GM19372 (cell line): ENCODE data around the gene HTATSF1.

Experiments
- ATAC-seq: cut with Tn5 transposase; IDR thresholded peaks from one replicate; pipeline ENCODE4 v1.9.1; 2021; ENCODE audit warnings: mild to moderate bottlenecking, low read depth, moderate library complexity; ENCODE audit not compliant: unreplicated experiment

HTATSF1 gene

DNA sequence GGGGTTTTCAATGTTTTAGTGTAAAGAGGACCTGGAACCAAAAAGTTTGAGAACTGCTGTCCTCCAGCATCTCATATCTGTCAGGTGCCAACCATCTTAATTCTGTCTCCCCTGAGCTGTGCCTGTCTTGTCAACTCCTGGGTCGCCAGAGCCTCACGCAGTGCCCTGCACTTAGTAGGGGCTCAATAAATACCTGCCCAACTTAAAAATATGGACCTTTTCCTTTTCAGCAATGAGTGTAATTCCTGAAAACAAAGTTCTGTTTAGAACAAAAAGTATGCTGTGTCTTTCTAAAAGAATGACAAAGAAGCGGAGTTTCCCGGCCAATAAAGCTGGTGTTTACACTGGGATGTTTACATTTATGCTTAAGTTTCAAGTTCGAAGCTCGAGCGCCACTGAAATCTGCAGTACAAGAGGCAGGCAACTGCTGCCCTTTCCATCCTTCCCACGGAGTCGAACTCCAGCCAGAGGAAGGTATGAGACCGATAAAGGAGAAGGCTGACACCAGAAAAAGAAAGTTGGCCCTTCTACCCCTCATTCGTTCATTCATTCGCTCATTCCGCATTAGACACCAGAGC, 1.1 kb upstream of the HTATSF1 start:
- no peak for ATAC-seq

DNA sequence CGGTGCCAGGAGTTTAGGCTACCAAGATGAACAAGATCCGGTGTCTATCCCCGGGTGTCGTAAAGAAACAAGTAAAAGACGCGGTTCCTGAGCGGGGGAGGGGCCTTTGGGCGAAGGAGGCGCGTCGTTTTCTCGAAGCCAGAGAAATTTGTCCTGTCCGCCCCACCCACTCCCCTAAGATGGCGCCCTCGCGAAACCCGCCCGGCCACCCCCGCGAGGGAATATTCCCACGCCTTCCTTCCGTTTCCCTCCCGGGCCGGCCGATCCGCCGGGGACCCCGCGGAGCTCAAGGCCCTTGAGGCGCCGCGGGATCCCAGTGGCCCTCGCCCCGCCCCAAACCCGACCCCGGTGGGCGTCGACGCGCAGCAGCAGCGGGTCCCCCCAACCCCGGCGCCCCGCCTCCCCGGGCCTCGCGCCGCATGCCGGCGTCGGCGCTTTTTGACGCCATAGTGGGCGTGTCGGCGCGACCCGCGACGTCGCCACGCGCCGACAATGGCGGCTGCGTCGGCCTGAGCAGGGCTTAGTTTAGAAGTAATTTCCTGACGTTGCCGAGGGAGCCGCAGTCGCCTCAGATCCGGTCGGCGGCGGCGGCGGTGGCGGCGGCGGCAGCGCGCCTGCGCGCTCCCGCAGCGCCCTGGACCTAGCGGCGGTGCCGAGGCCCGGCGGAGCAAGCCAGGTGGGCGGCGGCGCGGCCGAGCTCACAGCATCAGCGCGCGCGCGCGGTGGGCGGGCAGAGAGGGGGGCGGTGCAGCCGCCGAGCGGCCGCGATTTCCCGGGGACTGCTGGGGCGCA, 432 bp upstream of the HTATSF1 start:
- peak; percentile 77 for ATAC-seq

- ATAC-seq: no peak
Observed at GRCh38 chrX:136519069-136519468, 21.7 kb downstream of the HTATSF1 start.

DNA sequence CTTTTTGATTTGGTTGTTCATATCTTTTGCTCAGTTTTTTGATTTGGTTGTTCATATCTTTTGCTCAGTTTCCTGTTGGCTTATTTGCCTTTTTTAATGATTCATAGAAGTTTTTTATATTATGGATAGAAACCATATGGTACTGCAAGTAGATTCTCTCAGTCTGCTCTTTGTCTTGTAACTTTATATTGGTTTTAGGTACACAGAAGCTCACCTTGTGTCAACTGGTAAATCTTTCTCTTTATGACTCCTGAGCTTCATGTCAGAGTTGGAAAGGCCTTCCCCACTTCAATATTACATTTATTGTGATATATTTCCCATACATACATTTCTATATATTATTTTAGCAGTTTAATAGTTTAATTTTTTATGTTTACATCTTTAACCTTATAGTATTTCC, 26.4 kb downstream of the HTATSF1 start:
- no peak for ATAC-seq

GRCh38 chrX:136525738-136526606, 28.6 kb downstream of the HTATSF1 start:
- ATAC-seq: no peak

- ATAC-seq: no peak
Observed at GRCh38 chrX:136528645-136529315, 31.4 kb downstream of the HTATSF1 start.

GRCh38 chrX:136529795-136530194, 32.4 kb downstream of the HTATSF1 start:
- ATAC-seq: no peak

GRCh38 chrX:136531951-136532350, 34.6 kb downstream of the HTATSF1 start, which contains the start of gene VGLL1:
Gene VGLL1, plus strand, starts transcription at chrX:136532215. Its CDS starts 3,806 bp downstream, at chrX:136536021.
- no peak for ATAC-seq

- no peak for ATAC-seq
Observed at GRCh38 chrX:136534131-136534530, 36.7 kb downstream of the HTATSF1 start.

GRCh38 chrX:136538811-136539210, 41.4 kb downstream of the HTATSF1 start:
- no peak for ATAC-seq

DNA sequence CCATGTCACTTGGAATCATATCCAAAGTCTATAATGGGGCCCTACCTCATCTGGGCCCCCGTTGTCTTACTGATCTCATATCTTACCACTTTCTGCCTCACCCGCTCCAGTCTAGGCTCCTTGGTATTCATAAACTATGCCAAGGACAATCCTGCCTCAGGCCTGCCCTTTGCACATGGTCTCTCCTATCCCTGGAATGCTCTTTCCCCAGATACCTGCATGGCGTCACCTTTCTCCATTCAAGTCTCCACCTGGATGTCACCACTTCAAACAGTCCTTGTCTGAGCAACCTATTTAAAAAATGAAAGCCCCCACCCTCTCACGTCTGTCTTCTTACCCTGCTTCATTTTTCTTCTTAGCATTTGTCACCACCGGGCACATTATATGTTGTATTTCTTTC, 42.8 kb downstream of the HTATSF1 start:
- ATAC-seq: no peak

DNA sequence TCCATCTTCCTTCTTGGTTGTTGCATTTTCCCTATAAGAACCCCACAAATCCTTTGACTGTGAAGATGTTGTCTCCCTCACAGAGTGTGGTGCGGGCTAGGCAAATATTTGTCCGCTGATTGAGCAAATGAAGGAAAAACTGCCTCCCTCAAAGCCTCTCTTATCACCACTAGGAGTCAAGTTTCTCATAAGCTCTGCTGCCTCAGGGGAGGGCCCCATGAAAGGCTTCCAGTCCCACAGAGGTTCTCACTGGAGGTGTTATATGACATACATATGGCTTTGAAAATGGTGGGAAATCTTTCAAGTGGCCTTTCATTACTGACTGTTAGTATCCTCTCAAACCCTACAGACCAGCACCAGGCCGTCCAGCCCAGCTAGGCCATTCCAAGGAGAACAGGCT, 43.9 kb downstream of the HTATSF1 start:
- no peak for ATAC-seq

DNA sequence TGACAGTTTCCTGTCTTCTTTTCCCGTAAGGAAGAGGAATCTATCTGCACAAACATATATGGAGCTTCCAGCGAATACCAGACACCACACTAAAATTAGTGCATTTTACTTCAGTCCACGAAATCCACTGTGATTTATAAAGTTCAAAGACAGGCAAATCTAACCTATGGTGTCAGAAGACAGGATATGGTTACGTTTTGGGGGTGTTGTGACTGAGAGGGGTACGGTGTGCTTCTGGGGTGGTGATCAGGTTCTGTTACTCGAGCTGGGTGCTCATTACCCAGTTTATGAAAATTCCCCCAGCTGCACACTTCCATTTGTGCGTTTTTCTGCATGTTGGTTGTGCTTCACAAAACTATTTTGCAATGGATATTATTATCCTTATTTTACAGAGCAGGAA, 44.9 kb downstream of the HTATSF1 start:
- ATAC-seq: no peak

DNA sequence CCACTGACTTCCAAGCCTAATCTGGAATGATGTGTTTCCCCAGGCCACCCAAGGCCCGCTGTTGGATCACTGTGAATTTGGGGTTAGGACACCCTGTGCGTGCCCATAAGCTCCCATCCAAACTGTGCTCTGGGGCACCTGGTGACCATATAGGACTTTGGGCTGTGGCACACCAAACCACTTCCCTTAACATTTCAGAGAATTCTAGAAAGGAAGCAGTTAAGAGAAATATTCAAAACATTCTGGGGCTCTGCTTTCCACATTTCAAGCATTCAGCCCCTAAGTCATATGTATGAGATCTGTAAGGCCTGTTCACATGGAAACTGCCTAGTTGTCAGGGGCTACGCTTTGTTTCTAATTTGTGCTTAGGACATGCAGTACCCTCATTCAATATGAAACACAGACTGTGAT, 49.0 kb downstream of the HTATSF1 start:
- ATAC-seq: no peak

DNA sequence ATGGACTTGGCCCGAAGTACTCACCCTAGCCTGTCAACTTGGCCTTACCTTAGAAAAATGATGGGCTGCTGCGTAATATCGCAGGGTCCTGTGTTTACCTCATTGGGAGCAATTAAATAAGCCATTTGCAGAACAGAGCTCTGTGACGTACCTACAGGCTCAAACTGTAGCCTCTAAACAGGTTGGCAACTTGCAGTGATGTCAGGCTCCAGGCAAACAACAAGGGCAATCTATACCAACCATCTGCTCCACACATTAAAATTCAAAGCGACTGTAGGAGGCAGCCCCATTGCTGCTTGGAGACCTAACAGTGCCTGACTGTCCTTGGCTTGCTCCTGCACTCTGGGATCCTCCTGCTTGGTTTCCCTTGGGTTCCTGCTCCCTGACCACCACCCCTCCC, 51.8 kb downstream of the HTATSF1 start:
- no peak for ATAC-seq

- ATAC-seq: no peak
Observed at GRCh38 chrX:136551410-136551809, 54.0 kb downstream of the HTATSF1 start.

DNA sequence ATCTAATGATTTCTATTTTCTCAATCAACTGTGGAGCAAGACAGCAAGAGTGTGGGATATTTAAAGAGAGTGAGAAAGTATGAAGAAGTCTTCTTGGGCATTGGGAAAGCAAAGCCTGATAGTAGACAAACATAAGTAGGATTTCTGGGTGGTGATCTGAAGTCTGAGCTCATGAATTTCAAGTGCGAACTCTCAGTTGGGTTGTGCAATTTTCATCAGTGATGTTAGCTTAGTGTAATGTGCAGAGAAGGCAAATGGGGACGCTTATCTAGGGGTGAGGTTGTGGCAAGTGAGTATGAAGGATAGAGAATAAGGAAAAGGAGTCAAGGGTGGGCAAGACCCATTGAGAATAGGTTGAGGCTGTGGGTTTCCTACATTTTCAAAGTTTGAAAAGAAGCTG, 58.3 kb downstream of the HTATSF1 start:
- ATAC-seq: no peak
